NT2/D1 (cell line): ENCODE data around the gene NT5C1B.

Source experiments
- DNase-seq: peaks from one replicate; pipeline ENCODE4 v3.0.0-alpha.2; 2011; ENCODE audit warnings: low read depth, low spot score
- H3K27me3 ChIP-seq: 2 replicates; pipeline ENCODE4 v1.6.0; 2011; ENCODE audit warnings: mild to moderate bottlenecking; ENCODE audit not compliant: insufficient read length, insufficient read depth
- H3K36me3 ChIP-seq: 2 replicates; pipeline ENCODE4 v1.6.1; 2011; ENCODE audit warnings: mild to moderate bottlenecking, low read length, mixed read lengths; ENCODE audit not compliant: insufficient read depth, insufficient read length
- H3K4me1 ChIP-seq: 2 replicates; pipeline ENCODE4 v1.5.1; 2011; ENCODE audit not compliant: insufficient read depth, insufficient read length
- H3K4me3 ChIP-seq: 2 replicates; pipeline ENCODE4 v1.5.1; 2011; ENCODE audit warnings: low read depth; ENCODE audit not compliant: insufficient read length
- H3K9ac ChIP-seq: 2 replicates; pipeline ENCODE4 v1.6.0; 2011; ENCODE audit warnings: low read depth; ENCODE audit not compliant: insufficient read length
- H3K9me3 ChIP-seq: 2 replicates; pipeline ENCODE4 v1.5.1; 2011; ENCODE audit warnings: mild to moderate bottlenecking, low read length; ENCODE audit not compliant: insufficient read depth
- SUZ12 ChIP-seq: IDR thresholded peaks from 2 replicates; pipeline ENCODE4 v1.6.1; 2011; ENCODE audit not compliant: insufficient read length, insufficient read depth; ENCODE audit errors: extremely low read depth
- YY1 ChIP-seq: IDR thresholded peaks from 2 replicates; pipeline ENCODE4 v1.6.1; 2011; ENCODE audit not compliant: insufficient read length, insufficient read depth
- ZNF274 ChIP-seq: IDR thresholded peaks from 2 replicates; pipeline ENCODE4 v1.6.1; 2011; ENCODE audit warnings: mild to moderate bottlenecking, low read depth, low read length

NT5C1B gene

GRCh38 chr2:18611184-18611583, 21.8 kb upstream of the NT5C1B start:
- no peak for TF ChIP-seq SUZ12
- TF ChIP-seq YY1: no peak
- no peak for TF ChIP-seq ZNF274
- Histone ChIP-seq H3K4me3 (no peak overlapping the region), H3K9me3 (no peaks in the 10 kb centered on the region), H3K4me1 (no peaks in the 10 kb centered on the region), H3K9ac (no peak overlapping the region), H3K36me3 (no peaks in the 10 kb centered on the region), H3K27me3 (no peaks in the 10 kb centered on the region)
- DNase-seq: no peak

GRCh38 chr2:18610651-18611050, 21.3 kb upstream of the NT5C1B start:
- no peak for TF ChIP-seq SUZ12
- TF ChIP-seq YY1: no peak
- no peak for TF ChIP-seq ZNF274
- H3K4me3 ChIP-seq: no peak overlapping the region
- H3K9ac ChIP-seq: no peak overlapping the region
- H3K4me1 ChIP-seq: no peaks in the 10 kb centered on the region
- H3K36me3 ChIP-seq: no peaks in the 10 kb centered on the region
- no peak for DNase-seq
- H3K27me3 ChIP-seq: no peaks in the 10 kb centered on the region
- no peaks in the 10 kb centered on the region for H3K9me3 ChIP-seq

- TF ChIP-seq YY1 (no peak), SUZ12 (no peak), ZNF274 (no peak)
- no peaks in the 10 kb centered on the region for H3K27me3 ChIP-seq
- H3K9me3 ChIP-seq: no peaks in the 10 kb centered on the region
- no peaks in the 10 kb centered on the region for H3K36me3 ChIP-seq
- H3K4me3 ChIP-seq: no peak overlapping the region
- H3K9ac ChIP-seq: no peak overlapping the region
- H3K4me1 ChIP-seq: no peaks in the 10 kb centered on the region
- DNase-seq: no peak
Measured at GRCh38 chr2:18610090-18610489, 20.7 kb upstream of the NT5C1B start.

GRCh38 chr2:18605115-18605514, 15.7 kb upstream of the NT5C1B start:
- Histone ChIP-seq H3K4me3 (no peak overlapping the region), H3K9me3 (no peaks in the 10 kb centered on the region), H3K27me3 (no peaks in the 10 kb centered on the region), H3K4me1 (no peaks in the 10 kb centered on the region), H3K9ac (no peak overlapping the region), H3K36me3 (no peaks in the 10 kb centered on the region)
- TF ChIP-seq SUZ12: no peak
- no peak for TF ChIP-seq ZNF274
- no peak for TF ChIP-seq YY1
- no peak for DNase-seq

- no peak for TF ChIP-seq SUZ12
- no peak for TF ChIP-seq ZNF274
- no peak for TF ChIP-seq YY1
- no peak for DNase-seq
- no peaks in the 10 kb centered on the region for H3K27me3 ChIP-seq
Measured at GRCh38 chr2:18604531-18604885, 15.1 kb upstream of the NT5C1B start.

GRCh38 chr2:18603854-18604530, 14.6 kb upstream of the NT5C1B start:
- Histone ChIP-seq H3K36me3 (no peaks in the 10 kb centered on the region), H3K27me3 (no peaks in the 10 kb centered on the region), H3K4me1 (no peaks in the 10 kb centered on the region), H3K9me3 (no peaks in the 10 kb centered on the region), H3K9ac (no peak overlapping the region), H3K4me3 (no peak overlapping the region)
- DNase-seq: no peak
- TF ChIP-seq SUZ12 (no peak), YY1 (no peak), ZNF274 (no peak)

More at GRCh38 chr2:18604531-18604885, 15.1 kb upstream of the NT5C1B start:
- Histone ChIP-seq H3K9me3 (no peaks in the 10 kb centered on the region), H3K4me3 (no peak overlapping the region), H3K9ac (no peak overlapping the region), H3K36me3 (no peaks in the 10 kb centered on the region), H3K4me1 (no peaks in the 10 kb centered on the region)

GRCh38 chr2:18602298-18602697, 12.9 kb upstream of the NT5C1B start:
- H3K4me3 ChIP-seq: no peak overlapping the region
- H3K4me1 ChIP-seq: no peaks in the 10 kb centered on the region
- no peaks in the 10 kb centered on the region for H3K36me3 ChIP-seq
- TF ChIP-seq SUZ12: no peak
- no peak for TF ChIP-seq ZNF274
- no peak for TF ChIP-seq YY1
- no peaks in the 10 kb centered on the region for H3K9me3 ChIP-seq
- no peak for DNase-seq
- no peak overlapping the region for H3K9ac ChIP-seq
- H3K27me3 ChIP-seq: no peaks in the 10 kb centered on the region
